ENCODE measurements around the gene EML2.
"Not testable (repeated sequence)": the region's sequence is repeated elsewhere in the genome, so short reads cannot be mapped to it uniquely, and the experiment has no call there.

Gene EML2

GRCh38 chr19:45615795-45616703, 23.1 kb downstream of the EML2 start:
- H3K27me3 Mint-ChIP-seq: no peaks in the 10 kb centered on the region
- peak overlapping the region; percentile 1 for H3K27ac Mint-ChIP-seq
- peaks cover 52% of the 10 kb centered on the region for H3K36me3 Mint-ChIP-seq
- CTCF ChIA-PET: interaction anchor here (1.1 to 1.6 kb wide), 2 partner anchors 13 to 26 kb away, joined by 3 to 4 read pairs; no protein-coding TSS in a partner anchor
- no peaks in the 10 kb centered on the region for H3K9me3 Mint-ChIP-seq
- DNase-seq: peak; percentile 77
- H3K4me1 Mint-ChIP-seq: peaks cover 19% of the 10 kb centered on the region
- no peak overlapping the region for H3K4me3 Mint-ChIP-seq

DNA sequence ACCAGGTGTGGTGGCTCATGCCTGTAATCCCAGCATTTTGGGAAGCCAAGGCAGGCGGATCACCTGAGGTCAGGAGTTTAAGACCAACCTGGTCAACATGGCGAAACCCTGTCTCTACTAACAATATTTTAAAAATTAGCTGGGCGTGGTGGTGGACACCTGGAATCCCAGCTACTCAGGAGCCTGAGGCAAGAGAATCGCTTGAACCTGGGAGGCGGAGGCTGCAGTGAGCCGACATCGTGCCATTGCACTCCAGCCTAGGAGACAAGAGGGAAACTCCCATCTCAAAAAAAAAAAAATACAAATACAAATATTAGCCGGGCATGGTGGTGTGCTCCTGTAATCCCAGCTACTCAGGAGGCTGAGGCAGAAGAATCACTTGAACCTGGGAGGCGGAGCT, 24.1 kb downstream of the EML2 start:
- DNase-seq, H3K9me3 Mint-ChIP-seq, H3K27ac Mint-ChIP-seq, H3K27me3 Mint-ChIP-seq, H3K4me3 Mint-ChIP-seq: not testable (repeated sequence)
- CTCF ChIA-PET: interaction anchor here (1.1 to 1.3 kb wide), 2 partner anchors 14 to 164 kb away, joined by 3 read pairs; no protein-coding TSS in a partner anchor
- Mint-ChIP-seq H3K36me3 (peaks cover 53% of the 10 kb centered on the region), H3K4me1 (peaks cover 19% of the 10 kb centered on the region)

DNA sequence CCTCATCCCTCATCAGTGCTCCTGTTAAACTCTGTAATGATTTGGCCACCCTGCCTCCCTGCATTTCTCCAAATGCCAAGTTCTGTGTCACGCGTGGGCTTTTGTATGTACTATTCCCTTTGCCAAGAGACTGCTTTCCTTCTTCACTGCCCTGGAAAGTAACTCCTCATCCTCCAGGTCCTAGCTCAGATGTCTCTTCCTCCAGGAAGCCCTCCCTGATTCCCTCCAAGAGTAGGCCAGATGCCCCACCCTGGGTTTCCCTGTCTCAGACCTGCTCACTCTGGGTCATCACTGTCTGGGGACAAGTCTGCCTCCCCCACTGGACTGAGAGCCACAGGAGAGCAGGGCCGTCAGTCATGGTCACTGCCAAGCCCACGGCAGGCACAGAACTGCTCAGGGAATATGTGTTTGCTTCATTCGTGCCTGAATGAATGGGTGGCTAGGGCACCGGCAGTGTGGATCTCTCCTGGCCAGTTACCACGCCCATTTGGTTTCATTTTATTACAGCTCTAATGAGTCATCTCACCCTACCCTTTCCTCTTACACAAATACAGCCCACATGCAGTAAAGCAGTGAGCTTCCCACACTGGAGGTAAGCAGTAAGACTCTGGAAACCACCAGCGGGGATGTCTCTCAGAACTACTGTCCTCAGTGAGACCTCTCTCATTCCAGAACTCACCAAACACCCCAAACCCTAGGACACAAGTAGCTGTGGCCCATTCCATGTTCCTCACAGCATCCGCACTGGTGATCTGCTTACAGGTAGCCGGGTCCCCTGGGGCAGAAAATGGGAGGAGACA, 25.1 kb downstream of the EML2 start:
- Mint-ChIP-seq H3K4me1 (peaks cover 19% of the 10 kb centered on the region), H3K9me3 (peaks cover 1% of the 10 kb centered on the region), H3K36me3 (peaks cover 57% of the 10 kb centered on the region), H3K4me3 (no peak overlapping the region), H3K27me3 (no peaks in the 10 kb centered on the region), H3K27ac (peak overlapping the region; percentile 76)
- CTCF ChIA-PET: interaction anchor here (0.5 to 2.5 kb wide), 6 partner anchors 28 to 662 kb away, joined by 3 to 18 read pairs (median 3); partner anchors contain the start of gene QPCTL
- DNase-seq: peak; percentile 33

DNA sequence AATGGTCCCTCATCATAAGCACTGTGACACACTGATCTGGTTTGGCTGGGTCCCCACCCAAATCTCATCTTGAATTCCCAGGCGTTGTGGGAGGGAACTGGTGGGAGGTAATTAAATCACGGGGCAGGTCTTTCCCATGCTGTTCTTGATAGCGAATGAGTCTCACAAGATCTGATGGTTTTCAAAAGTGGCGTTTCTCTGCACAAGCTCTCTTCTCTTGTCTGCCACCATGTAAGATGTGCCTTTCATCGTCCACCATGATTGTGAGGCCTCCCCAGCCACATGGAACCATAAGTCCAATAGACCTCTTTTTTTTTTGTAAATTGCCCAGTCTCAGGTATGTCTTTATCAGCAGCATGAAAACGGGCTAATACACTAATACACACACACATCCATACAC, 30.2 kb downstream of the EML2 start:
- H3K27me3 Mint-ChIP-seq: peaks cover 5% of the 10 kb centered on the region
- peaks cover 5% of the 10 kb centered on the region for H3K9me3 Mint-ChIP-seq
- no peak overlapping the region for H3K27ac Mint-ChIP-seq
- CTCF ChIA-PET: interaction anchor here (6.2 kb wide), 1 partner anchor 33 kb away, joined by 52 read pairs; no protein-coding TSS in a partner anchor
- H3K4me3 Mint-ChIP-seq: no peak overlapping the region
- H3K36me3 Mint-ChIP-seq: peaks cover 37% of the 10 kb centered on the region
- H3K4me1 Mint-ChIP-seq: peaks cover 13% of the 10 kb centered on the region
- DNase-seq: no peak

DNA sequence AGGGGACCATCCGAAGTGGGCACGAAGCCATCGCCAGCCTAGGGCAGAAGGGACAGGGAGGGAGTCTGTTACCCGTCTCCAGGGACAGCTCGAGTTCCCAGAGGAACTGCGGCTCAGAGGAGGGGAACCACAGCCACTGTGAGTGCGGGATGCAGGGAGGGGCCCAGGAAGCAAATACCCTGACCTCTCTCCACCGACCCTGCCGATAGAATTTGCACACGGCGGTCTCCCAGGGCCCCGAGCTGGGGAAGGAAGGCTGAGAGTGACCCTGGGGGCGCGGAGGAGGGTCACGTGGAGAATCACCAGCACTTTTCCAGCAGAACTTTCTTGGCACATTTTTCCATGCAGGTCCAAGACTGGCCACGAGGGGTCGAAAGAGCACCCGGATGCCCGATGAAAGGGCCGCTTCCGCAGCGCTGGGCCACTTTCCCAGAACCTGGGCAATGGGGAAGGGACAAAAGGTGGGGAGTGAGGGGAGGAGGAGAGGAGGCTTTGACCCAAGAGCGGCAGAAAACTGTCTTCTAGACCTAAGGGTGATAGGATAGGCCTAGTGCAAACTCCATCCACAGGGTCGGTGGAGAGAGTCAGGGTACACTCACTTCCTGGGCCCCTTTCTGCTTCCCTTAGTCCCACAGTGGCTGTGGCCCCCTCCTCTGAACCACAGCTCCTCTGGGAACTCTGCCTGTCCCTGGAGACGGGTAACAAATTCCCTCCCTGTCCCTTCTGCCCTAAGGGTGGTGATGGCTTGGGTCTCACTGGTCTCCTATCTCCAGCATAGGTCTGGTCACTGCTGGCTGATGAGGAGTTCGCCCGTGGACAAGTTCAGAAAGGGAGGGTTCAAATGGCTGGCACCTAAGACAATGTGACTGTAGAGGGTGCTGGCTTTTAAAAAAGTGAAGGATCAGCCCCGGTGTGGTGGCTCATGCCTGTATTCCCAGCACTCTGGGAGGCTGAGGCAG, 31.8 kb downstream of the EML2 start:
- CTCF ChIA-PET: interaction anchor here (0.8 to 6.2 kb wide), 6 partner anchors 18 to 38 kb away, joined by 3 to 52 read pairs (median 4); partner anchors contain the start of gene EML2
- DNase-seq: peak; percentile 59

DNA sequence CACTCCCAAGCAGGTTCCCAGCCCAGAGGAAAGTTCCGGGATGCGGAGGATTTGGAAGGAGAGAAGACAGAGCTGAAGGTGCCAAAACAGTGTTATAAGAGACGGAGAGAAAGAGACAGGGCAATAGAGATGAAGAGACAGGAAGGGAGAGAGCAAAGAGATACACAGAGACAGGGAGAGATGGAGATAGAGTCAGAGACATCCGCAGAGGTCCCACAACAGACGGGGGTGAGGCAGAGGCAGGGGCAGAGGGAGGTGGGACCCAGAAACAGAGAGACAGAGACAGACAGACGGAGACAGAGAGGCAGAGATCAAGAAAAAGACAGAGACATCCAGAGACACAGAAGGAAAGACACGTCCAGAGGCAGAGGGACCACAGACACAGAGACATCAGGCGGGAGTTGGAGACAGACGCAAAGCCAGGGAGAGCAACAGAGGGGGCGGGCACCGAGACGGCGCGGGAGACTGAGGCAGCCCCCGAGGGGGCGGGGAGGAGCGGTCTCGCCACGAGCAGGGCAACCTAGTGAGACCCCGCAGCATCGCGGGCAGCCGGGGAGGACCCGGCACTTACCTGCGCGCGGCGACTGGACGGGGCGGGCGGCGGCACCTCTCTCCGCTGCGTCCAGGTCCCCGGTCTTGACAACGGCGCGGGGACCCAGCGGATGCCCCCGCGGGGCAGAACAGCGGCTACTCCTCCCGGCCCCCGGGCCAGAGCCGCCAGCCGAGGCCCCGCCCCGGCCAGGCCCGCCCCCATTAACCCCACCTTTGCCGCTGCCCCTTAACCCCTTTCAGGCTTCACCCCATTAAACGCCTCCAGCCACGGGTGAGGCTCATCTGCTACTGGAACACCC, 37.4 kb downstream of the EML2 start, which contains the start of gene GPR4:
GPR4 (minus strand) TSS at position 689 of the 851 bp plus-strand sequence. CDS start 10,346 bp downstream, outside the sequence.
- CTCF ChIA-PET: no interaction called here

More for the DNA sequence above, 31.8 kb downstream of the EML2 start:
- Mint-ChIP-seq H3K4me1 (peaks cover 10% of the 10 kb centered on the region), H3K36me3 (peaks cover 28% of the 10 kb centered on the region), H3K9me3 (peaks cover 5% of the 10 kb centered on the region), H3K4me3 (no peak overlapping the region), H3K27me3 (peaks cover 21% of the 10 kb centered on the region), H3K27ac (peak overlapping the region; percentile 75)

DNA sequence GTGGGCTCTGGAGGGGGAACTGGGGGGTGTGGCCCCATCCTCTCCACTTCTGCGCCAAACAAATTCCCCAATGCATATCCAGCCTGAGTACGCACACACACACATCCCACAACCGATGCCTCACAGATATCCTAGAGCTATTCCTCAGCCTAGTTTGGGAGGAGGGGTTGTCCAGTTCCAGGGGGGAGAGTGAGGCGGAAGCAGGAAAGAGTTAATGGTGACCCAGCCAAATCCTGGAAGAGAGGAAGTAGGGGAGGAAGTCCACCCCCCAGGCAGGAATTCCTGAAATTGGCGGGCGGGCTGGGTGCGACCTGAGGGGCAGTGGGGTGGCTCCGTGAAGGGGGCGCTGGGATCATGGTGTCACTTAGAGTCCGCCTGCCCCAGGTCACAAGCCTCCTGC, 38.1 kb downstream of the EML2 start:
- H3K27me3 Mint-ChIP-seq: peaks cover 83% of the 10 kb centered on the region
- H3K36me3 Mint-ChIP-seq: peaks cover 4% of the 10 kb centered on the region
- H3K27ac Mint-ChIP-seq: peak overlapping the region; percentile 72
- CTCF ChIA-PET: no interaction called here
- peaks cover 27% of the 10 kb centered on the region for H3K4me1 Mint-ChIP-seq
- no peaks in the 10 kb centered on the region for H3K9me3 Mint-ChIP-seq
- no peak overlapping the region for H3K4me3 Mint-ChIP-seq
- no peak for DNase-seq

More for the DNA sequence above, 37.4 kb downstream of the EML2 start, which contains the start of gene GPR4:
- Mint-ChIP-seq H3K9me3 (no peaks in the 10 kb centered on the region), H3K4me1 (peaks cover 27% of the 10 kb centered on the region), H3K27me3 (peaks cover 77% of the 10 kb centered on the region), H3K27ac (peak within 1 kb of the TSS; percentile 72), H3K4me3 (no peak within 1 kb of the TSS), H3K36me3 (peaks cover 4% of the 10 kb centered on the region)
- no peak for DNase-seq

DNA sequence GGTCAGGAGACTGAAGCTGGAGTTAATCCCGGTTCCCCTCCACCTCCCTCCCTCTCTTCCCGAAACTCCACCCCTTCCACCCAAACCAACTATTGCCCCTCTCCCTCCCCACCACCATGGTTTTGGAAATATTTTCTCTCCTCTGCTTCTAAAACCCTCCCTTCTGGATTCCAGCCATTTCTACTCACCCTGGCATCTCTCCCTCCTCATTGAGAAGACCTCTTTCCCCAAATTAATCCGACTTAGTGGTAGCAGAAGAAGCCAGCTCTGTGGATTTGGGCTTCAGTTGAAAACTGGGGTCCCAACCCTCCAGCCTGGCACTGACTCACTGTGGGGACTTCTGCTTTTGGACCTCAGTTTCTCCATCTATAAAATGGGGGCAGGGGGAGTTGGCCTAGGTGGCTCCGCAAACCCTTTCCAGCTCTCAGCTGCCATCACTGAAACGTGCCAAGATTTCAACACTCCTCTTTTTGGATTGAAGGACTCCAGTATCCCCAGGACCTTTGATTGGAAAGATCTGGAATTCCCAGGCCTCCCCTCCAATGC, 38.8 kb downstream of the EML2 start:
- Mint-ChIP-seq H3K4me1 (peaks cover 27% of the 10 kb centered on the region), H3K36me3 (peaks cover 4% of the 10 kb centered on the region), H3K27ac (no peak overlapping the region), H3K4me3 (no peak overlapping the region), H3K27me3 (peaks cover 90% of the 10 kb centered on the region), H3K9me3 (no peaks in the 10 kb centered on the region)
- DNase-seq: no peak
- CTCF ChIA-PET: no interaction called here

DNA sequence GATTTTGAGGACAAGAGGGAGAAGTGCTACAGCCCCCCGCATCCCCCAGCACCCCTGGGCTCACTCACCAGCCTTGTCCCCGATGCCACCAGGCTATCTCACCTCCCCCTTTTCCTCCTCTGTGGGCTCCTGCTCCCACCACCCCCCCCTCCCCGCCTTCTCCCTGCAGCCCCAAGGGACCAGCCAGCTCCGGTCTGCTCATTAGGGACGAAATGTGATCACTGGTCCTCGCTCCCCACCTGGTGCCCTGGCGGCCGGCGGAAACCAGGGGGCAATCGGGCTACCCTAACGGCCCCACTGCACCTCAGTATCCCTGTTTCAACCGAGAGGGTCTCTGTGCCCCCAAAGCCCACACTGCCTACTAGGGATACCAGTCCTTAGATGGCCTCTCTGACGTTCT, 39.9 kb downstream of the EML2 start:
- Mint-ChIP-seq H3K4me1 (peaks cover 27% of the 10 kb centered on the region), H3K4me3 (no peak overlapping the region), H3K27ac (no peak overlapping the region), H3K27me3 (peaks cover 100% of the 10 kb centered on the region), H3K36me3 (peaks cover 4% of the 10 kb centered on the region), H3K9me3 (no peaks in the 10 kb centered on the region)
- CTCF ChIA-PET: interaction anchor here (2.0 kb wide), 1 partner anchor 43 kb away, joined by 11 read pairs; no protein-coding TSS in a partner anchor
- no peak for DNase-seq

DNA sequence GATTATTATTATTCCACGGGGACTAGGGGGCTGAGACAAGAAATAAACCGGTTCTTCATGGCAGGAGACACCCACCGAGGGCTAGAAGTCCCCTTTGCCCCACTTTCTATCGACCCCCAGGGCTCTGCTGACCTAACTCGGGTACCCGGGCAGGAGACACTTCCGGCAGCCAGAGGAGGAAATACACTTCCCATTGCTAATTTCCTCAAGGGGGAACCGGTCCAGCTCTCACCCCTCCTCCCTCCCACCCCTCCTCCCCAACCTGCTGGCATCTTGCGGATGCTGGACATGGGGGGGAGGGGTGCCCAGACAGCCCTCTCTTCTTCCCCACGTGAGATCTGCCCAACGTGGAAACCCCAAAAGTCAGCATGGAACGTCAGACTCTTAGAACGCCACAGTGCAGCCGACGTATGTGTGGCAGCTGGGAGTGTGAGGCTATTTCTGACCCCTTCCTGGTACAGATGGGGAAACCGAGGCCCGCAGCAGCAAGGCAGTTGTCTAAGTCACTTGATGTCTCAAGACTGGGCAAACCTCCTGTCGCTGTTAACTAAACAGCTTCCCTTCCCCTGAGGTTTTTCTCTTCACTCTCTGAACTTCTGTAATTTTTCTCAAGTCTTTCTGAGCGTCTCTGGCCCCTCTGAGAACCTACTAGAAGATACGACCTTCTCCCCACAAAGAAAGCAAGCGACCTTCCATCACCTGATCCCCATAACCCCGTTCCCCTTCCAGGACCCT, 40.8 kb downstream of the EML2 start:
- peaks cover 4% of the 10 kb centered on the region for H3K36me3 Mint-ChIP-seq
- CTCF ChIA-PET: interaction anchor here (2.0 kb wide), 1 partner anchor 43 kb away, joined by 11 read pairs; no protein-coding TSS in a partner anchor
- no peaks in the 10 kb centered on the region for H3K9me3 Mint-ChIP-seq
- peaks cover 27% of the 10 kb centered on the region for H3K4me1 Mint-ChIP-seq
- H3K27me3 Mint-ChIP-seq: peaks cover 94% of the 10 kb centered on the region
- DNase-seq: no peak
- H3K4me3 Mint-ChIP-seq: no peak overlapping the region
- H3K27ac Mint-ChIP-seq: no peak overlapping the region

DNA sequence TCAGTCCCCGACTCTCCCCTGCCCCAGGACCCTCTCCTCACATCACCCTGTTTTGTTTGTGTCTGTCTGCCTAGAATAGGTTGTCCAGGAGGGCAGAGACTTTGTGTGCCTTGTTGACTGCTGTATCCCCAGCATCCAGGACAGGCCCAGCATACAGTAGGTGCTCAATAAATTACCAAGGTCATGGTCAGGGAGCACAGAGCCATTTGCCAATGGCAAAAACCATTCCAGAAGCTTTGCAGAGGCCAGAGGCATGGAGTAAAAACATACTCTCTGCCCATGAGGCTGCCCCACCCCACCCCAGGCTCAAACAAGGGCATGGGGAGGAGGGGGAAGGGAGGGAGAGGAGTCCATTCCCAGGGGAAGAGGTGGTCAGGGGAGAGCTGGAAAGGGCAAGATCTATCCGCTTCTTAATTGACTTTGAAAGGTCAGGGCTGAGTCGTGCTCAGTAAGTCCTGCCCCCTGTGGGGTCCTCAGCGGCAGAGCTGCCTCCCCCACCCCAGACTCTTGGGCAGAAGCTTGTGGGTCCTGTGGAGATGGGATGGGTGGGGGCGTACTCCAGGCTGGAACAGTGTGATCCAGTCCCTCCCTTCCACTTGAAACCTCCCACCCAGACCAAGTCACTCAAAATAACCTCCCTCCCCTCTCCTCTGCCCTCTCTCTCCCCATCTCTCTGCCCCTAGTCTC, 41.6 kb downstream of the EML2 start:
- no peak overlapping the region for H3K4me3 Mint-ChIP-seq
- H3K9me3 Mint-ChIP-seq: no peaks in the 10 kb centered on the region
- no peak overlapping the region for H3K27ac Mint-ChIP-seq
- peaks cover 4% of the 10 kb centered on the region for H3K36me3 Mint-ChIP-seq
- peaks cover 27% of the 10 kb centered on the region for H3K4me1 Mint-ChIP-seq
- peaks cover 91% of the 10 kb centered on the region for H3K27me3 Mint-ChIP-seq
- DNase-seq: no peak
- CTCF ChIA-PET: interaction anchor here (2.0 kb wide), 1 partner anchor 44 kb away, joined by 11 read pairs; no protein-coding TSS in a partner anchor
